HL-60 (cell line): ENCODE data around the gene FGFR3.
A peak's percentile ranks its signal among the peaks of the same experiment; 100 is the strongest.

Source experiments
- DNase-seq, 2 experiments: peaks; one replicate each; pipeline ENCODE4 v3.0.0-alpha.2; 2010 to 2020; ENCODE audit warnings: low read depth in 1 of 2, low spot score in 1 of 2
- H3K27ac ChIP-seq: fragments of 250-450 bp; sonication (Bioruptor Pico); replicated peaks from 2 replicates; pipeline ENCODE4 v1.5.1; 2020; ENCODE audit warnings: mild to moderate bottlenecking, moderate library complexity
- H3K27me3 ChIP-seq: fragments of 250-450 bp; sonication (Bioruptor Pico); 2 replicates; pipeline ENCODE4 v1.5.1; 2021; ENCODE audit warnings: mild to moderate bottlenecking, moderate library complexity; ENCODE audit not compliant: insufficient read depth, poor library complexity, severe bottlenecking
- H3K4me3 ChIP-seq: replicated peaks from 2 replicates; pipeline ENCODE4 v1.5.1; 2011; ENCODE audit warnings: mild to moderate bottlenecking, control low read depth, low read length; ENCODE audit not compliant: insufficient read depth
- CTCF ChIP-seq: IDR thresholded peaks from one replicate; pipeline ENCODE4 v1.5.1; 2011; ENCODE audit warnings: low read length, control low read depth, inconsistent platforms; ENCODE audit not compliant: insufficient read depth
- GABPA ChIP-seq: IDR thresholded peaks from 2 replicates; pipeline ENCODE4 v1.6.1; 2012; ENCODE audit warnings: low read depth
- POLR2AphosphoS5 ChIP-seq: IDR thresholded peaks from 2 replicates; pipeline ENCODE4 v1.6.1; 2012; ENCODE audit warnings: low read depth
- REST ChIP-seq: IDR thresholded peaks from 2 replicates; pipeline ENCODE4 v1.6.1; 2012; ENCODE audit warnings: low read depth; ENCODE audit not compliant: insufficient replicate concordance
- SPI1 ChIP-seq: IDR thresholded peaks from 2 replicates; pipeline ENCODE4 v1.6.1; 2012; ENCODE audit warnings: low read depth, mild to moderate bottlenecking, borderline replicate concordance

Gene FGFR3

GRCh38 chr4:1792158-1792831, 798 bp upstream of the FGFR3 start:
- no peak for TF ChIP-seq POLR2AphosphoS5
- no peak for TF ChIP-seq CTCF
- no peak for TF ChIP-seq REST
- no peak for TF ChIP-seq SPI1
- TF ChIP-seq GABPA: no peak
- peaks cover 42% of the 10 kb centered on the region for H3K27me3 ChIP-seq
- H3K27ac ChIP-seq: no peak overlapping the region
- H3K4me3 ChIP-seq: no peak overlapping the region
- no peak for DNase-seq

GRCh38 chr4:1793496-1793840, 375 bp downstream of the FGFR3 start:
- no peak for TF ChIP-seq GABPA
- no peak for TF ChIP-seq REST
- no peak for TF ChIP-seq CTCF
- TF ChIP-seq SPI1: no peak
- no peak for TF ChIP-seq POLR2AphosphoS5
- no peak for DNase-seq
- no peak overlapping the region for H3K27ac ChIP-seq
- H3K4me3 ChIP-seq: peak overlapping the region; percentile 24; the same call in 1 of the 2 replicates
- H3K27me3 ChIP-seq: peaks cover 45% of the 10 kb centered on the region

GRCh38 chr4:1793940-1794808, 1.1 kb downstream of the FGFR3 start:
- H3K27me3 ChIP-seq: peaks cover 45% of the 10 kb centered on the region
- H3K4me3 ChIP-seq: peak overlapping the region; percentile 11; the same call in 1 of the 2 replicates
- no peak for DNase-seq
- no peak overlapping the region for H3K27ac ChIP-seq
- TF ChIP-seq POLR2AphosphoS5 (no peak), SPI1 (no peak), CTCF (no peak)
